Loucy (cell line): ENCODE measurements around the gene GNB1.

Experiments
- EZH2phosphoT487 ChIP-seq: fragments of 200-600 bp; IDR thresholded peaks from 2 replicates; pipeline ENCODE4 v1.6.1; 2018; ENCODE audit warnings: antibody characterized with exemption, mild to moderate bottlenecking, moderate library complexity, borderline replicate concordance
- TF ChIP-seq, protein P1 (sequence below): fragments of 200-600 bp; sonication (generic); conservative IDR thresholded peaks from 2 replicates; pipeline ENCODE4 v1.5.1; 2014; ENCODE audit warnings: mild to moderate bottlenecking, antibody characterized with exemption, low read length

DNA sequence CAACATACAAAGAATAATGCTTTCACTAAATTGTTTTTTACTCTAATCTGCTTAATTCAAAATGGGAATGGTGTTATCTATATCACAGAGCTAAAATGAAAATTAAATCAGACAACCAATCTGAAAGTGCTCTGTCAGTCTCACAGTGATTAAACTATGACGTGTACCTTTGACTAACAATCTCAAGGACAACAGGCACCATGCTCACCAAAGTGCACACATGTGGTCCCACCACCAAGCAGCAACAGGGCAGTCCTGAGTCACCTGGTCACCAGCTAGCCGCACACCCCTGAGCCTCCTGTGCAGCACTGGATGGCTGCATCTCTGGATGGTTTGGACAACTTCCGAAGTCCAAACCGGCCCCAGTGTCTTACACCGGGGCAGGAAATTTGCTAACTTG is 58.1 kb downstream of the GNB1 start:
- TF ChIP-seq, protein P1, sequence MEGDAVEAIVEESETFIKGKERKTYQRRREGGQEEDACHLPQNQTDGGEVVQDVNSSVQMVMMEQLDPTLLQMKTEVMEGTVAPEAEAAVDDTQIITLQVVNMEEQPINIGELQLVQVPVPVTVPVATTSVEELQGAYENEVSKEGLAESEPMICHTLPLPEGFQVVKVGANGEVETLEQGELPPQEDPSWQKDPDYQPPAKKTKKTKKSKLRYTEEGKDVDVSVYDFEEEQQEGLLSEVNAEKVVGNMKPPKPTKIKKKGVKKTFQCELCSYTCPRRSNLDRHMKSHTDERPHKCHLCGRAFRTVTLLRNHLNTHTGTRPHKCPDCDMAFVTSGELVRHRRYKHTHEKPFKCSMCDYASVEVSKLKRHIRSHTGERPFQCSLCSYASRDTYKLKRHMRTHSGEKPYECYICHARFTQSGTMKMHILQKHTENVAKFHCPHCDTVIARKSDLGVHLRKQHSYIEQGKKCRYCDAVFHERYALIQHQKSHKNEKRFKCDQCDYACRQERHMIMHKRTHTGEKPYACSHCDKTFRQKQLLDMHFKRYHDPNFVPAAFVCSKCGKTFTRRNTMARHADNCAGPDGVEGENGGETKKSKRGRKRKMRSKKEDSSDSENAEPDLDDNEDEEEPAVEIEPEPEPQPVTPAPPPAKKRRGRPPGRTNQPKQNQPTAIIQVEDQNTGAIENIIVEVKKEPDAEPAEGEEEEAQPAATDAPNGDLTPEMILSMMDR: no peak
- no peak for TF ChIP-seq EZH2phosphoT487
